Nephron progenitor cell (in vitro differentiated cells): ENCODE measurements around the gene IKZF3.

Source experiments
- DNase-seq: peaks from one replicate; pipeline ENCODE4 v3.0.0; 2021
- H3K27ac Mint-ChIP-seq: 2 replicates; pipeline ENCODE4 v1.8.0; 2021; ENCODE audit warnings: mild to moderate bottlenecking, moderate library complexity, mixed read lengths
- H3K27me3 Mint-ChIP-seq: 2 replicates; pipeline ENCODE4 v1.8.0; 2021; ENCODE audit warnings: mild to moderate bottlenecking, low read depth, mixed read lengths; ENCODE audit not compliant: poor library complexity
- H3K36me3 Mint-ChIP-seq: 2 replicates; pipeline ENCODE4 v1.8.0; 2021; ENCODE audit warnings: low read depth, mixed read lengths
- H3K4me1 Mint-ChIP-seq: 2 replicates; pipeline ENCODE4 v1.8.0; 2021; ENCODE audit warnings: mixed read lengths
- H3K4me3 Mint-ChIP-seq: 2 replicates; pipeline ENCODE4 v1.8.0; 2021; ENCODE audit warnings: mild to moderate bottlenecking, moderate library complexity, mixed read lengths
- H3K9me3 Mint-ChIP-seq: 2 replicates; pipeline ENCODE4 v1.8.0; 2021; ENCODE audit warnings: mild to moderate bottlenecking, moderate library complexity, mixed read lengths
- TF ChIP-seq, protein P1 (sequence below): fragments of 200-600 bp; sonication (generic); IDR thresholded peaks from 2 replicates; pipeline ENCODE4 v1.5.0; 2021; ENCODE audit warnings: antibody characterized with exemption

IKZF3 gene

DNA sequence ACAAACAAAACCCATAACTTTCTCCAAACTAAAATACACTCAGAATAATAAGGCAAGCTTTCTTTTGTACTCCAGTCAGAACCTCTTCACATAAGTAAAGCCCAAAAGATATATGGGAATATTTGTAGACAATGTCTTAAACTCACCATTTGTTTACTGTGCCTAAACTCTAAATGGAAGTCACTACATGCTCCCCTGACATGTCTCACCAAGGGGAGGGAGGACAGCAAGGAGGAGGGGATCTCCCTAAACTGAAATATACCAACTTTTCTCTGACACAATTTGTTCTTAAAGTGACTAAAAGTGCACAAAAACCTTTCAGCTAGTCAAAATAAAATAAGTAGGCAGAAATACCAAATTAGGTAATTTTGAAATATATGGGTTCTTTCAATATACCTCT is 87.9 kb downstream of the IKZF3 start:
- Mint-ChIP-seq H3K27me3 (peaks cover 32% of the 10 kb centered on the region), H3K36me3 (no peaks in the 10 kb centered on the region), H3K9me3 (no peaks in the 10 kb centered on the region), H3K4me3 (no peak overlapping the region), H3K4me1 (peaks cover 39% of the 10 kb centered on the region), H3K27ac (no peak overlapping the region)
- TF ChIP-seq, protein P1, sequence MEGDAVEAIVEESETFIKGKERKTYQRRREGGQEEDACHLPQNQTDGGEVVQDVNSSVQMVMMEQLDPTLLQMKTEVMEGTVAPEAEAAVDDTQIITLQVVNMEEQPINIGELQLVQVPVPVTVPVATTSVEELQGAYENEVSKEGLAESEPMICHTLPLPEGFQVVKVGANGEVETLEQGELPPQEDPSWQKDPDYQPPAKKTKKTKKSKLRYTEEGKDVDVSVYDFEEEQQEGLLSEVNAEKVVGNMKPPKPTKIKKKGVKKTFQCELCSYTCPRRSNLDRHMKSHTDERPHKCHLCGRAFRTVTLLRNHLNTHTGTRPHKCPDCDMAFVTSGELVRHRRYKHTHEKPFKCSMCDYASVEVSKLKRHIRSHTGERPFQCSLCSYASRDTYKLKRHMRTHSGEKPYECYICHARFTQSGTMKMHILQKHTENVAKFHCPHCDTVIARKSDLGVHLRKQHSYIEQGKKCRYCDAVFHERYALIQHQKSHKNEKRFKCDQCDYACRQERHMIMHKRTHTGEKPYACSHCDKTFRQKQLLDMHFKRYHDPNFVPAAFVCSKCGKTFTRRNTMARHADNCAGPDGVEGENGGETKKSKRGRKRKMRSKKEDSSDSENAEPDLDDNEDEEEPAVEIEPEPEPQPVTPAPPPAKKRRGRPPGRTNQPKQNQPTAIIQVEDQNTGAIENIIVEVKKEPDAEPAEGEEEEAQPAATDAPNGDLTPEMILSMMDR: no peak
- no peak for DNase-seq

- H3K4me1 Mint-ChIP-seq: peaks cover 37% of the 10 kb centered on the region
- no peak overlapping the region for H3K4me3 Mint-ChIP-seq
- H3K36me3 Mint-ChIP-seq: no peaks in the 10 kb centered on the region
- TF ChIP-seq, protein P1: no peak
- no peak for DNase-seq
- H3K9me3 Mint-ChIP-seq: no peaks in the 10 kb centered on the region
- H3K27ac Mint-ChIP-seq: no peak overlapping the region
- H3K27me3 Mint-ChIP-seq: peaks cover 32% of the 10 kb centered on the region
Measured at GRCh38 chr17:39775031-39775430, 89.1 kb downstream of the IKZF3 start.

GRCh38 chr17:39774047-39774446 is 90.1 kb downstream of the IKZF3 start:
- peaks cover 33% of the 10 kb centered on the region for H3K27me3 Mint-ChIP-seq

GRCh38 chr17:39772987-39773934 is 90.9 kb downstream of the IKZF3 start:
- Mint-ChIP-seq H3K36me3 (no peaks in the 10 kb centered on the region), H3K4me3 (no peak overlapping the region), H3K27ac (no peak overlapping the region), H3K9me3 (no peaks in the 10 kb centered on the region), H3K27me3 (peaks cover 35% of the 10 kb centered on the region), H3K4me1 (peaks cover 47% of the 10 kb centered on the region)
- TF ChIP-seq, protein P1: no peak
- DNase-seq: no peak

More at GRCh38 chr17:39774047-39774446, 90.1 kb downstream of the IKZF3 start:
- Mint-ChIP-seq H3K4me3 (no peak overlapping the region), H3K36me3 (no peaks in the 10 kb centered on the region), H3K9me3 (no peaks in the 10 kb centered on the region), H3K4me1 (peaks cover 44% of the 10 kb centered on the region), H3K27ac (no peak overlapping the region)
- TF ChIP-seq, protein P1: no peak
- DNase-seq: no peak

- DNase-seq: no peak
- TF ChIP-seq, protein P1: no peak
- Mint-ChIP-seq H3K4me3 (no peak overlapping the region), H3K27me3 (peaks cover 31% of the 10 kb centered on the region), H3K4me1 (peaks cover 45% of the 10 kb centered on the region), H3K9me3 (no peaks in the 10 kb centered on the region), H3K36me3 (no peaks in the 10 kb centered on the region), H3K27ac (no peak overlapping the region)
Measured at GRCh38 chr17:39772415-39772814, 91.7 kb downstream of the IKZF3 start.
